Measurements from ENCODE around the gene APCS.

The APCS gene, protein sequence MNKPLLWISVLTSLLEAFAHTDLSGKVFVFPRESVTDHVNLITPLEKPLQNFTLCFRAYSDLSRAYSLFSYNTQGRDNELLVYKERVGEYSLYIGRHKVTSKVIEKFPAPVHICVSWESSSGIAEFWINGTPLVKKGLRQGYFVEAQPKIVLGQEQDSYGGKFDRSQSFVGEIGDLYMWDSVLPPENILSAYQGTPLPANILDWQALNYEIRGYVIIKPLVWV

DNA sequence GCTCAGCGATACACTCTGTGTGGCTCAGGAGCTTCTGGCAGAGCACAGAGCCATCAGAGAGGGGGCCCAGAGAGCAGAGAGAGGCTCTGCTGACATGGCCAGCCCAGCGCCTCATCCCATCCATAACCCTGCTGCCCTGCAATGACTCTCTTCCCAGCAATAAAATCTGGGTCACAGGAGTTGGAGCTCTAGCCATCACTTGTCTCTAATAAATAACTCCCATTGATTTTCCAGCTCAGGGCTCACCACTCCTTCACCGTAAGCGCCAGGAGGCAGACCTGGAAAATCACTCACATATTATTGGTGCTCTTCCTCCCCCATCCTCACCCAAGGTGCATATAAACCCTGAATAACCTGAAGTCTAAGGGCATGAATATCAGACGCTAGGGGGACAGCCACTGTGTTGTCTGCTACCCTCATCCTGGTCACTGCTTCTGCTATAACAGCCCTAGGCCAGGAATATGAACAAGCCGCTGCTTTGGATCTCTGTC, at the start of gene APCS:
Gene APCS, plus strand, starts transcription at position 366 of the 491 bp plus-strand sequence. Its CDS starts 96 bp downstream, at position 462.
- DNase-seq, result no peak

DNA sequence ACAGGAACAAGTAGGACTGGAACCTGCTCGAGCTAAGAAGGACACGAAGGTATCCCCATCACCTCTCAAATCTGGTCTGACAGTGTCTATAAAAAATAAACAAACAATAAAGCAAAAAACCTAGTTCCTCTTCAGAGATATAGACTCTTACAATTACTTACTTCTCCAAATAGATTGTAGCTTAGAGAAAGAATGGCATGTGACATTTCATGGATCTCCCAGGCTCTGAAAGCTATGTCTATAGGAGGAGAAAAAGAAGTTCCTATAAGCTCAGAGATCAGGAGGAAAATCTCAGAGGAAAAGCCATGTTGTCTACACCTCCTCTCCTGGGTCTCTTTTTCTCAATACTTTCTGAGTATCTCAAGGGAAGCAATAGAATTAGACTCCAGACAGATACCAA, 39.5 kb upstream of the APCS start:
- DNase-seq, result no peak

- no peak for DNase-seq
Observed at GRCh38 chr1:159554261-159554660, 33.4 kb upstream of the APCS start.

DNA sequence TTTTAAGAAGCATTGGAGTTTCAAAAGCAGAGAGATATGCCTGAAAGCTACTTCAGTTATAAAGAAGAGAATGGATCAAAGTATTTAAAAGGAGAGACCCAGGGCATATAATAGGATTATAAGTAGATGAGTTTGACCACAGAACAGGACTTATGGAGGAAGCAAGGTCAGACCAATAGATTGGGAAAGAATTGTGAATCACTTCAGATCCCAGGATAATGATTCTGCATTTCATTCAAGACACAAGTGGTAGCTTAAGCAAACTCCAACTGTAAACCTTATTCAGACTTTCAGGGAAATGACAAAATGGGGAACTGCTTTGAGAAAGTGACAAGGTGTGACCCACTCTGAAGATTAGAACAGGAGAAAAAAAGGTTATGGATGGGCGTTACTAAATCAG, 32.9 kb upstream of the APCS start:
- no peak for DNase-seq

DNA sequence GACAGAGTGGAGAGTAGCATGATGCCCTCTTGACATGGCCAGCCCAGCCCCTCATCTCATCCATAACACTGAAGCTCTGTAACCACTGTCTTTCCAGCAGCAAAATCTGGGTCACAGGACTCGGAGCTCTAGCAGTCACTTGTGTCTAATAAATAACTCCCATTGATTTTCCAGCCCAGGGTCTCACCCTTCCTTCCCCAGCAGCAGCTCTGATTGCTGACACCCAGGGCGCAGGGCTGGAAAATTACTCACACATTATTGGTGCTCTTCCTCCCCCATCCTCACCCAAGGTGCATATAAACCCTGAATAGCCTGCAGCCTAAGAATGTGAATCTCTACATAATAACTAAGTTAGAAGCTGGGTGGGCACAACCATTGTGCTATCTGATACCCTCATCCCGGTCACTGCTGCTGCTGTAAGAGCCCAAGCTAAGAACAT, 30.7 kb upstream of the APCS start:
- DNase-seq, result no peak

DNA sequence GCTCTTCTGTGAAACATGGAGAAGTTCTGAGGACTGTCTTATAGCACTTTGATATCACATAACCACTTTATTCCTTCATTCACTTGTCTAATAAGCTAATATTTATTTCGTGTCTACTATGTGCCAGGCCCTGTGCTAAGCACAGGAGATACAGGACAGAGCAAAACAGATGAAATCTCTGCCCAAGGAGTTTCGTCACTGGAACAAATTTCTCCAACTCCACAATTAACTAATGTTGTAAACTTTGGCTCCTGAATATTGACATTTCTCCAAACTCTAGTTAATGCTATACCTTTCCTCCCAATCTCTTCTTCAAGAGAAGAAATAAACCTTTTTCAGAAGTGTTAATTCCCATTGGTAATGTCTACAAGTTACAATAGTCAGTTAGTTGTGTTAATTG, 27.0 kb upstream of the APCS start:
- DNase-seq, result no peak

GRCh38 chr1:159561497-159561896, 26.1 kb upstream of the APCS start:
- no peak for DNase-seq

- DNase-seq, result no peak
Observed at GRCh38 chr1:159562680-159563079, 24.9 kb upstream of the APCS start.

- DNase-seq, result no peak
Observed at GRCh38 chr1:159577446-159577845, 10.2 kb upstream of the APCS start.

- DNase-seq, result no peak
Observed at GRCh38 chr1:159580340-159580739, 7.3 kb upstream of the APCS start.

DNA sequence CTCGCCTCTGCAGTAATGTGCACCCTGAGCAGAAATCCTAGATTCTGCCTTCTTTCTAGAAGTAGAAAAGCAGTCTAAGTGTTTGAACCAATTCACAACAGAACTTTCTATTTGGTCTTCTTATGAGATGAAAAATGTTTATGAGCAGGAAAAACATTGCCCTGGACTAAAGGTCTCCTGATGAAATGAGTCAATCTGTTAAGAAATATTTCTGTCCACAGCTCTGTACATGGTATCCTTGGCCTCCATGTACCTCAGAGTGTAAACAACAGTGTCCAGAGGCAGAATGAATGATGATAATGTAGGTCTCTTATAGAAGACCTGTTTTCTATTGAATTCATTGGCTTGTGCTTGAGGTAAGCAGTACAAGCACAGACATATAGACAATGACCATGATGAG, 6.2 kb upstream of the APCS start:
- DNase-seq, result no peak

DNA sequence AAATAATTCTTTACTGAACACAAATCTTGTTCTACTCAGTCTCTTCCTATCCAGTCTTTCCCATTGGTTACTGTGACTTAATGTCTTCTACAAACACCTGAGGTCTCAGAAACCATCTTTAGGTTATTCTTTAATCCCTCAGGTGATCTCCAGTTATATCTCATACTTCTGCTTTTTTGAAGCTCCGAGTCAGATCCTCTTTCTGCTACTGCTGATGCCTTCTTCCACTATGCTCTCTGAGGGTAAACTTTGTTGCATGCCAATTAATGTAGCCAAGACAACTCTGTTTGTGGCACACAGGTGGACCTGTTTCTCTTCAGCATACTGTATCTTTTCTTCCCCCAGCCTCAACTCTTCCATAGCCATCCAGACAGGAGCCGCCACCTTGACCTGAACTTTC, 3.1 kb upstream of the APCS start:
- DNase-seq, result no peak

DNA sequence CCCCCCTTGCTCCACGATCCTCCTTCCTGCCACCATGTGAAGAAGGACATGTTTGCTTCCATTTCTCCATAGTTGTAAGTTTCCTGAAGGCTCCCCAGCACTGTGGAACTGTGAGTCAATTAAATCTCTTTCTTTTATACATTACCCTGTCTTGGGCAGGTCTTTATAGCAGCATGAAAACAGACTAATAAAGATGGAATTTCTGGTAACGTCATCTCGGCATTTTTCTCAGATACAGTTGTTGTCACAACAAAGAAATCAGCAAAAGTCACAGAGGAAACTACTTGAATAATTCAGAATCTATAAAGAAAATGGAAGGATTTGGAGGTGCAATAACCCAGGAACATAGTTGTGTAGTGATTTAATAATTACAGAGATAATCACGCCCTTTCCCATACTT, 4.4 kb downstream of the APCS start:
- no peak for DNase-seq

DNA sequence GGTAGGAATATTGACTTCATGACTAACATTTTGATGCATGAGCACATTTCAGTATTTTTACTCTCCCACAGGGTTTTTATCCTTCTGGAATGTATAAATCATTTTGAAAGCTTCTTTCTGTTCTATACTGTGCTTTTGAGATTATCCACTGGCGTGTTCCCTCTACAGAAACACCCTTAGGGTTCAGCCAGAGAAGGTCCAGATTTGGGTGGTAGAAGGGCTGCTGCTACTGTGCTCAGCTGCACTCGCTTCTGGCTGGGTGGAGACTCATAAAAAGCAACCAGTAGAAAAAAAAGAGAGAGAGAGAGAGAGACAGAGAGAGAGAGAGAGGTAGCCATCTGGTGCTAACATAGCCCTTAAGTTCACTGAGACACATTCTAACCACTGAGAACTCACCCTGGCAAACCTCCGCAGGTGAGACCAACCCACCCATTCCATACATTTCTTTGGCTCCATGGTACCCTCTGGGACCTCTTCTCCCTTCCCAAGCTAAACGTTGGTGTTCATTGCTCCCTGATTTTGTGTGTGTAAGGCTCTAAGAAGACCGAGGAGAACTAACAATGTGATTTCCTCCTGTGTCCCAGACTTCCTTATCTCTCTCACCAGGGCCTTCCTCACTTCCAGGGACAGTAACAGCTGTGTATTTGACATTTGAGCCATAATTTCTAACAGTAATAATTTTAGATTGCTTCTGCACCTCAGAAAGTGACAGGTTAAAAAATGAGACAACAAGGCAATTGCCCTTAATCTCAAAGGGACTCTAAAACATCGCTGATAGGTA, 7.2 kb downstream of the APCS start:
- no peak for DNase-seq

DNA sequence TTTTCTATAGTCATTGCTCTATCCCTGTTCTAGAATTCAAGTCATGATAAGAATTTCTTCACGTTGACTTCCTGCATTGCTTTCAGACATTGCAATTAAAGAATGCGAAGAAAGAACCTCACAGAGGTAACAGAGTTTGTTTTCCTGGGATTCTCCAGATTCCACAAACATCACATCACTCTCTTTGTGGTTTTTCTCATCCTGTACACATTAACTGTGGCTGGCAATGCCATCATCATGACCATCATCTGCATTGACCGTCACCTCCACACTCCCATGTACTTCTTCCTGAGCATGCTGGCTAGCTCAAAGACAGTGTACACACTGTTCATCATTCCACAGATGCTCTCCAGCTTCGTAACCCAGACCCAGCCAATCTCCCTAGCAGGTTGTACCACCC, 10.6 kb downstream of the APCS start:
- DNase-seq, result no peak

DNA sequence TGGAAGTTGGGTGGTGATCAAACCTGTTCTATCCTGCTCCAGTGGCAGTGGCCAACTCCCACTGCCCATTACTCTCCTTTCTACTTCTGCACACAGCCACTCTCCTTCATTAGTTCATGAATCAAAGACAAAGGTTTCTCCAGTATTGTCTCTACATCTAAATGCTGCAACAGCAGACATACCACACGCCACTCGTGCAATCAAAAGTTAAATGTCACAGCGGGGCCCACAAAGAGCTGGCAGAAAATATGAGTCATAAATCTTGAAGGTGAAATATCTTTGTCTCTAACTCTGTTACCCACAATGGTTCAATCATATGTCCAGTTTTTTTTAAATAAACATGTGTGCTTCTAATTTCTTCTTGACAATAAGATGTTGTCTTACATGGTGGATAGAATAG, 13.3 kb downstream of the APCS start:
- DNase-seq, result no peak

DNA sequence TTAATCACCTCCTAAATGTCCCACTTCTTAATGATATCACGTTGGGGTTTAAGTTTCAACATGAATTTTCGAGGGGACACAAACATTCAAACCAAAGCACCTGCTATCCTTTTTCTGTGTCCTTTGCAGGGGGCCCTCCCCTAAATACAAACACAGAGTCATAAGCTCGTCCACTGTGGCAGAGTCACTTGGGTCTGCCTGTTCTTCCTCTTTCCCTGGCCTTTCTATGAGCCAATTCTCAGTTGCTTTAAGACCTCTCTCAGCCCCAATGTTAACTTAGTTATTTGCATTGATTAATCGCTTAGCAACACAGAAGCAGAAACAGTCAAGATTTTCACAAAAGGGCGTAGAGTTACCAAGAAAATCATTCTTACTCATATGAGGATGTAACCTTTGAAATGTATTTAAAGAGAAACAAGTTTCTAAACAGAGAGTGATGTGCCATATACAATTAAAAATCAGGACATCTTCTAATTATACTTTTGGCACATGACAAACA, 14.9 kb downstream of the APCS start:
- no peak for DNase-seq

- no peak for DNase-seq
Observed at GRCh38 chr1:159612211-159612885, 24.7 kb downstream of the APCS start.

DNA sequence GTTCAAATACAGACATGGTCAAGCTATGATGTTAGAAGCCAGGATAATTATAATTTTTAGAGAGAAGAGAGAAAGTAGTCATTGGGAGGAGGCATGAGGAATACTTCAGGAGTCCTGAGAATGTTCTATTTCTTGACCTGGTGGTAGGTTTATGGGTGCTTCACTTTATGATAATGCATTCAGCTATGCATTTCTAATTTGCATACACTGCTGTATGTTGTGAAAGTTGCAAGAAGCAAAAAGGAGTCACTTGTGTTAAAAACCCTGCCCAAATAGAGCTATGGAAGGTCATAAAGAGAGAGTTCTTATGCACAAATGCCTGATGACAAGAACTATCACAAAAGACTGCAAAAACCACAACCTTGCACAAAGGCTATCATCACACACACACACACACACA, 45.3 kb downstream of the APCS start:
- no peak for DNase-seq
